Medulla oblongata (tissue), 1 donor: ENCODE results near the gene ANO7.

Source experiments
- DNase-seq: peaks from one replicate; pipeline ENCODE4 v3.0.0-alpha.2; 2015; ENCODE audit errors: extremely low spot score

ANO7 gene

GRCh38 chr2:241228081-241228859, 39.8 kb downstream of the ANO7 start:
- no peak for DNase-seq

GRCh38 chr2:241228860-241229516, 40.5 kb downstream of the ANO7 start:
- DNase-seq, result no peak

GRCh38 chr2:241229563-241230401, 41.3 kb downstream of the ANO7 start:
- no peak for DNase-seq

GRCh38 chr2:241230435-241230834, 42.0 kb downstream of the ANO7 start:
- no peak for DNase-seq

GRCh38 chr2:241232736-241233575, 44.5 kb downstream of the ANO7 start:
- DNase-seq, result no peak

GRCh38 chr2:241234066-241234790, 45.8 kb downstream of the ANO7 start:
- no peak for DNase-seq

GRCh38 chr2:241234962-241235740, 46.7 kb downstream of the ANO7 start:
- no peak for DNase-seq

- no peak for DNase-seq
Observed at GRCh38 chr2:241235859-241236593, 47.5 kb downstream of the ANO7 start.

GRCh38 chr2:241237047-241237446, 48.6 kb downstream of the ANO7 start:
- no peak for DNase-seq

- DNase-seq, result no peak
Observed at GRCh38 chr2:241237949-241238371, 49.5 kb downstream of the ANO7 start.

- DNase-seq, result no peak
Observed at GRCh38 chr2:241238693-241239198, 50.3 kb downstream of the ANO7 start.

GRCh38 chr2:241239552-241240202, 51.2 kb downstream of the ANO7 start:
- no peak for DNase-seq

GRCh38 chr2:241240320-241241004, 52.0 kb downstream of the ANO7 start:
- no peak for DNase-seq

GRCh38 chr2:241241669-241242068, 53.2 kb downstream of the ANO7 start:
- no peak for DNase-seq

- DNase-seq, result no peak
Observed at GRCh38 chr2:241242306-241242705, 53.8 kb downstream of the ANO7 start.

GRCh38 chr2:241244368-241244767, 55.9 kb downstream of the ANO7 start:
- DNase-seq, result no peak

GRCh38 chr2:241248289-241248688, 59.8 kb downstream of the ANO7 start:
- no peak for DNase-seq

- DNase-seq, result no peak
Observed at GRCh38 chr2:241248897-241249296, 60.4 kb downstream of the ANO7 start.
